DMS53 (cell line): ENCODE data around the gene IBA57.

Experiments used
- DNase-seq: peaks from one replicate; lab custom pipeline; 2025; lab: John Stamatoyannopoulos, UW

IBA57 gene

DNA sequence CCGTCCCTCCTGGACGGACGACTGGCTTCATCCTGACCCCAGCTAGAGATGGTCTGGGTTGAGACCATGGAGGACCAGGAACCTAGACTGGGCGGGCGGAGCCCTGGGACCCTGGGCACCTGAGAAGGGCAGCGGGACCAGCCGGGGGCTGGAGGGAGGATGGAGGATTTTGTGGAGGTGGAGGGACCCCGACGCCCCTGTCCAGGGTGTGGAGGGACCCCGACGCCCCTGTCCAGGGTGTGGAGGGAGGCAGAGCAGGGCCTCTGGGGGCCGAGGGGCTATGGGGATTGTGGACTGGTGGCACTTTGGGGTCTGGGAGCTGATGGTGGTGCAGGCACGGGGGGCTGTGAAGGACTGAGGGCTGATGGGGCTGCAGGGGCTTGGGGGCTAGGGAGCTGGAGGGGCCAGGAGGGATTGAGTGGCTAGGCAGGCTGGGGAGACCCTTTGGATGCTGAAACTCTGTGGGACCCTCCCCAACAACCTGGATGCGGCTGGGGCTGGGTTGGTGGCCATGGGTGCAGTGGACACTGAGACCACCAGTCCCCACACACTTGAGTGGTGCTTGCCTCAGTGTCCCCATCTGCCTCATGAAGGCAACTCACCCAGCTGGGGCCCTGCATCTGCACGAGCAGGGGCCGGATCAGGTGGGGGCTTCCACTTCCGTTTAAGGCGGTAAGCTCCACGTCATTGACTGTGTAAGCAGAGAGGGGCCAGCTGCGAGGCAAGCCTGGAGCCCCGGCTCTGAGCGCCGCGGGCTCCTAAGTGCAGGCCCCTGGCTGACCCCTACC, 8.5 kb upstream of the IBA57 start:
- DNase-seq = no peak

DNA sequence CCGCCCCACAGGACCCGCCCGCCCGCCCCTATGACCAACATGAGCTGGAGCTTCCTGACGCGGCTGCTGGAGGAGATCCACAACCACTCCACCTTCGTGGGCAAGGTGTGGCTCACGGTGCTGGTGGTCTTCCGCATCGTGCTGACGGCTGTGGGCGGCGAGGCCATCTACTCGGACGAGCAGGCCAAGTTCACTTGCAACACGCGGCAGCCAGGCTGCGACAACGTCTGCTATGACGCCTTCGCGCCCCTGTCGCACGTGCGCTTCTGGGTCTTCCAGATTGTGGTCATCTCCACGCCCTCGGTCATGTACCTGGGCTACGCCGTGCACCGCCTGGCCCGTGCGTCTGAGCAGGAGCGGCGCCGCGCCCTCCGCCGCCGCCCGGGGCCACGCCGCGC, 7.9 kb upstream of the IBA57 start:
- no peak for DNase-seq

DNA sequence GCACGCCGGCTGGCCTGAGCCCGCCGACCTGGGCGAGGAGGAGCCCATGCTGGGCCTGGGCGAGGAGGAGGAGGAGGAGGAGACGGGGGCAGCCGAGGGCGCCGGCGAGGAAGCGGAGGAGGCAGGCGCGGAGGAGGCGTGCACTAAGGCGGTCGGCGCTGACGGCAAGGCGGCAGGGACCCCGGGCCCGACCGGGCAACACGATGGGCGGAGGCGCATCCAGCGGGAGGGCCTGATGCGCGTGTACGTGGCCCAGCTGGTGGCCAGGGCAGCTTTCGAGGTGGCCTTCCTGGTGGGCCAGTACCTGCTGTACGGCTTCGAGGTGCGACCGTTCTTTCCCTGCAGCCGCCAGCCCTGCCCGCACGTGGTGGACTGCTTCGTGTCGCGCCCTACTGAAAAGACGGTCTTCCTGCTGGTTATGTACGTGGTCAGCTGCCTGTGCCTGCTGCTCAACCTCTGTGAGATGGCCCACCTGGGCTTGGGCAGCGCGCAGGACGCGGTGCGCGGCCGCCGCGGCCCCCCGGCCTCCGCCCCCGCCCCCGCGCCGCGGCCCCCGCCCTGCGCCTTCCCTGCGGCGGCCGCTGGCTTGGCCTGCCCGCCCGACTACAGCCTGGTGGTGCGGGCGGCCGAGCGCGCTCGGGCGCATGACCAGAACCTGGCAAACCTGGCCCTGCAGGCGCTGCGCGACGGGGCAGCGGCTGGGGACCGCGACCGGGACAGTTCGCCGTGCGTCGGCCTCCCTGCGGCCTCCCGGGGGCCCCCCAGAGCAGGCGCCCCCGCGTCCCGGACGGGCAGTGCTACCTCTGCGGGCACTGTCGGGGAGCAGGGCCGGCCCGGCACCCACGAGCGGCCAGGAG, 7.2 kb upstream of the IBA57 start:
- no peak for DNase-seq

DNA sequence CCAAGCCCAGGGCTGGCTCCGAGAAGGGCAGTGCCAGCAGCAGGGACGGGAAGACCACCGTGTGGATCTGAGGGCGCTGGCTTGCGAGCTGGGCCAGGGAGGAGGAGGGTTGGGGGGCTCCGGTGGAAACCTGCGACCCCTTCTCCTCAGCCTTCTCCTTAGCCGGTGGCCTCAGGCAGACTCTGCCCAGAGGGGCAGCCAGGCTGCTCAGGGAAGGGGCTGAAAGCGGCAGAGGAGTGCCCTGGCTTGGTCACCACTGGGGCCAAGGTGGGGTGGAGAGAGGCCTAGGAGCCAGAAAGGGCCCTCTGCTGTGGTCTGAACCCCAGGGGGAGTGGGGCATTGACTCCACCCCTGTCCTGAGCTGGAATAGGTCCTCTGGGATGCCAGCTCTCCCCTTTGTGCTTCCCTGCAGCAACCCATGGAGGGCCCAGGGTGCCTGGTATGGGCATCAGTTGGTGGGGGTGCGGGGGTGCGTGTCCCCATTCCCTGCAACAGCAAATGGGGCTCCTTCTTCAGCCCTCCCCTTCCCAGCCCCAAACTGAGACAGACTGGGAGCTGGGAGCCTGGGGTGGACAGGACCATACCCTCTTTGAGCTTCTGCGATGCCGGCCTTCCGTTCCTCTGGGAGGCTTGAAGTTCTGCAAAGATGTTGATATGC, 6.5 kb upstream of the IBA57 start:
- no peak for DNase-seq

DNA sequence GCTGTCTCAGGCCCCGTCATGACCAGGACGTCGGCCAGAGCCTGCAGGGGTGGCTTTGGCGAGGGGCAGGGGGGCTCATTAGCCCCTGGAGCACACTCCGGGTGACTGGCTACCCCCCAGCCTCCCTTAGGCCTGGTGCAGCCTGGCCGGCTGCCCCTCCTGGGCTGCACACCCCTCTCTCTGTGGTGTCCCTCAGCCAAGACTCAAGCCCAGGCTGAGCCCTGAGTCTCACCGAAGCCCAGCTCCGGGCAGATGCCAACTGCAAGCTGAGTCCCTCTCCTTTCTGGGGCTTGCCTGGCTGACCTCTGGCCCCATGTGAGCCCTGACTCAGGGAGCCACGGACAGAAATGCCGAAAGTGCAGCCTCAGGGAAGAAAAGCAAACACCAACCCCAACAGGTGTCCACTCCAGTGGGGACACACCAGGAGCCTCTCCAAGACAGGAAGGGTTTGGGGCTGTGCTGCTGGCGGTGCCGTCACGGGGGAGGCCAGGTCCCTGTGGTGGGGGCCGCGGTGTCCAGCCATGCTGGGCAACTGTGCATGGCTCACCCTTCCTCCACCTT, 5.3 kb upstream of the IBA57 start:
- no peak for DNase-seq

DNA sequence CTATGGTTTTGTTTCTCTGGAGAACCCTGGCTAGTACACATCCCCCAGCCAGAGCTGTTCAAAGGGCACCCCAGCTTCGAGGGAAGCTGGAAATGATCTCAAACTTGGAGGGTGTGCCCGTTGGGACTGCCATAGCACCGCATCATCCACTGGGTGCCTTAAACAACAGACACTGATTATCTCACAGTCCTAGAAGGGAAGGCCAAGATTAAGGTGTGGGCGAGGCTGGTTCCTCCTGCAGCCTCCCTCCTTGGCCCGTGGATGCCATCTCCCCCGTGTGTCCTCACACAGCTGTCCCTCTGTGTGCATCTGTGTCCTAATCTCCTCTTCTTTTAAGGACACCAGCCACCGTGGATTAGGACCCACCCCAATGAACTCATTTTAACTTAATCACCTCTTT, 4.2 kb upstream of the IBA57 start:
- no peak for DNase-seq

DNA sequence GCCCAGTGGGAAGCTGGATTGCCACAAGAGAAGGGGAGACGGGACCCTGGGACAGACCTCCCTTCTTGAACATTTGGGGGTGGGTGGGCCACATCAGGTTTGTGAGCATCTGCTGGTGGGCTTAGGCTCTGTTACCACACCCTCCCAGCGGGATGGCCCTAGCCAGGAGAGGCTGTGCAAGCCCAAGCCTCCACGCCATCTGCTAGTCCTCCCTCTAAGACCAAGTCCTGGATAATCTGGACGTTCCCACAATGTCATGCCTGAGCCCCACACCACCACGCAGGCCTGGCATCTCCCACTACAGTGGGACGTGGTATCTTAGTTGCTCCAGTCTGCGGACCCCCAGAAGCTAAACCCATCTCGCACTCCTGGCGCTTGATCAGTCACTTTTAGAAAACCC, 3.7 kb upstream of the IBA57 start:
- DNase-seq = no peak

DNA sequence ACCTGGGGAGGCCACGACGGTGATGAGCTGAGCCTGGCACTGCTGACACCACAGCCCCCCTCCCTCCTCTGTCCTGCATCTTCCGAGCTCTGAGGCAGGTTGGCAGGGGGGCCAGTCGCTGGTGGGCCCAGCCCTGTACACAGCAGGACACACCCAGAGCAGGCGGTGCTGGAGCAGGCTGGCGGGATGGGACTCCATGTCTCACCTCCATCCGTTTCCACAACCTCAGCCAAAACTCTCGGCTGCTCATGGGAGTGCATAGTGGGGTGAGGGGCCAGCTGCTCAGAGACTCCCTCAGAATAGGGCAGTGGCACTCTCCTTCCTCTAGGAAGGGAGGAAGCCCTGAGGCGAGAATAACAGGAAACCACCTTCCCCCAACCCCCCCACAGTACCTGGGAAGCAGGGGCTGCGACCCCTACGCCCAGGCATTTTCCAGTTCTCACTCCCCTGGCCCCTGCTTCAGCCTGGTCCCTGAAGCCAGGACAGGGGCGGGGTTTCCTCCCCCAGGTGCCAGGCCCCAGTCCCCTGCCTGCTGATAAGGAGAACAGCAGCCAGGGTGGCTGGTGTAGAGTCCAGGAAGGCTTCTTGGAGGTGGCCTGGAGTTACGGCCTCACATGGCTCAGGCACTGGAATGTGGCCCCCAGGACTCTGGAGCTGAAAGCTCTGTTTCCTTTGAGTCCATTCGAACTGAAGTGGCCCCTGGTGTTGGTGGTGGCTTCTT, 3.2 kb upstream of the IBA57 start:
- DNase-seq = no peak

DNA sequence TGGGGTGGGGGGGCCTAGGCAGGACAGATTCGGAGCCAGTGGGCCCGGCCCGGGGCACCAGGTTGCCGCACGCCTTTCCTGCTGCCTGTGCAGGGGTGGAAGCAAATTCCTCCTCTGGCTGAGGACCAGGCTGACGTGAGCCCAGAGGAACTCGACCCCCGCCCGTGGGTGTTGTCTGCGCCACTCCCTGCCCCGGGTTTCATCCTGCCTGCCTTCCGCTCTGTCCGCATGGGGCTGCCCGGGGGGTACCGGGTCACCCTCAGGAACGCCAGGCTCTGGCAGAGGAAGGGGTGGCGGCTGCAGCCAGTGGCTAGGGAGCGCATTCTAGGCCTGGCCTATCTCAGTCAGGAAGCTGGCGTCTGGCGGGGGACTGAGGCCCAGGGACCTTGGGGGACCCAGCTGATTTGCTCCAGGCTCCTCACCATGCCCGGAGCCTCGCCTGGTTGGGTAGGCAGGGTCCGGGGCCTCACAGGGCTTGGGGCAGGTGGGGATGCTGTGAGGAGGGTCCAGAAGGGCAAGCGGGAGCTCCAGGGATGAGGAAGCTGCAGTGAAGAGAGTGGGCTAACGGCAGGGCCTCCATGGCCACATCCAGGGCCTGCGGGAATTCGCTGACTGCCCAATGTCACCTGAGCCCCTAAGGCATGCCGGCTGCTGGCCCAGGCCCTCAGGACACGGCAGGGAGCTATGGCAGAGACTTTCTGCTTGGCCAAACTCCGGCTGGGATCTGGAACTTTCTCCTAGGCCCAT, 2.4 kb upstream of the IBA57 start:
- DNase-seq = no peak

DNA sequence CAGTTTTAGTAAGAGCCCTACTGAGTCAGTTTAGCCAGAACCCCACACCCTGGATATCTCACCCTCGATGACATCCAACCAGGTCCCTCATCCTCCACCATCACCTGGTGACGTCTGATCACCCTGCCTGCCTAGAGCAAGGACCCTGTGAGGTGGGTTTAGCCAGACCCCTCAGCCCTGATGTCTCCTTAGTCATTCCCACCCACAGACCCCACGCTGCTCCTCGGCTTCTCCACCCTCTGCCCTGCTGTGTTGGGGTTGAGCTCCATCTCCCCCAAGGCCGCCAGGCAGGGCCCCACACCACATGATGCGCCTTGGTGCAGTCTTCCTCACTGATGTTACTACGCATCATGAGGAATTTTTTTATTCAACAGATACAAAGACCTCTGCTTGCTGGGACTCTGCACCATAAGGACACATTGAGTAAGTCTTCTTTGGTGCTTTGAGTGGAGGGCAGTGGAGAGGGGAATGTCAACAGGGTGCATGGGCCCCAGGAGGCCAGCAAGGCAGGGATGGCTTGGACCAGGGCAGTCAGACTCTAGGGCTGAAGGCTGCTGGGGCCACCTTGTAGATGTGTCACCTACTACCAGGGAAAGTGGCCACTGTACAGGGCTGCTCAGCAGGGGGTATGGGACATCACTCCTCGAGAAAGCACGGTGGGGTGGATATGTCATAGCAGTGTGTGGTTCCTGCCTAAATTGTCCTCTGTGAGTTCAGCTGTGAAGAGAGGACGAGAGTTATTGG, 1.7 kb upstream of the IBA57 start:
- no peak for DNase-seq

DNA sequence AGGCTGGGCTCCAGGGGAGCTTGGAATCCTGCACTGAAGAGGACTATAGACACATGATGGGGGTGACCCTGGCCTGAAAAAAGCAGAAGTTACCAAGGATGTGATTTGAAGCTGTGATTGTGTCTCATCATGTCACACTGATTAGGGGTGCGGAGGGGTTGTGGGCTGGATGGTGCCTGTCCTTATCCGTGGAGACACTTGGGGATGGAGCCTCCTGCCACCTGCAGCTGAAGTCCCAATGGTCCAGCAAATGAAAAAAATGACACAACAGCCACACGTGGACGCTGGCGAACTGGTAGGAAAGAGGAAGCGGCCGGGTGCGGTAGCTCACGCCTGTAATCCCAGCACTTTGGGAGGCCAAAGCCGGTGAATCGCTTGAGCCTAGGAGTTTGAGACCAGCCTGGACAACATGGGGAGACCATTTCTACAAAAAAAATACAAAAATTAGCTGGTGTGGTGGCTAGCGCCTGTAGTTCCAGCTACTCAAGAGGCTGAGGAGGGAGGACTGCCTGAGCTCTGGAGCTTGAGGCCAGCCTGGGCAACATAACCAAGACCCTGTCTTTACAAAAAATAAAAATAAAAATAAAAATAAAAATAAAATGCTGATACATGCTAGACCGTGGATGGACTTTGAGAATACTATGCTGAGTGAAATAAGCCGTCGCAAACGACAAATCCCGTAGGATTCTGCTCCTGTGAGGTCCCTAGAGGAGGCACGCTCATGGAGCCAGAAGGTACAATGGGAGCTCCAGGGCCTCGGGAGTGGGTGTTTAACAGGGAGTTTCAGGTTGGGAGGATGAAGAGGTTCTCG, 838 bp upstream of the IBA57 start:
- DNase-seq = peak; percentile 53

DNA sequence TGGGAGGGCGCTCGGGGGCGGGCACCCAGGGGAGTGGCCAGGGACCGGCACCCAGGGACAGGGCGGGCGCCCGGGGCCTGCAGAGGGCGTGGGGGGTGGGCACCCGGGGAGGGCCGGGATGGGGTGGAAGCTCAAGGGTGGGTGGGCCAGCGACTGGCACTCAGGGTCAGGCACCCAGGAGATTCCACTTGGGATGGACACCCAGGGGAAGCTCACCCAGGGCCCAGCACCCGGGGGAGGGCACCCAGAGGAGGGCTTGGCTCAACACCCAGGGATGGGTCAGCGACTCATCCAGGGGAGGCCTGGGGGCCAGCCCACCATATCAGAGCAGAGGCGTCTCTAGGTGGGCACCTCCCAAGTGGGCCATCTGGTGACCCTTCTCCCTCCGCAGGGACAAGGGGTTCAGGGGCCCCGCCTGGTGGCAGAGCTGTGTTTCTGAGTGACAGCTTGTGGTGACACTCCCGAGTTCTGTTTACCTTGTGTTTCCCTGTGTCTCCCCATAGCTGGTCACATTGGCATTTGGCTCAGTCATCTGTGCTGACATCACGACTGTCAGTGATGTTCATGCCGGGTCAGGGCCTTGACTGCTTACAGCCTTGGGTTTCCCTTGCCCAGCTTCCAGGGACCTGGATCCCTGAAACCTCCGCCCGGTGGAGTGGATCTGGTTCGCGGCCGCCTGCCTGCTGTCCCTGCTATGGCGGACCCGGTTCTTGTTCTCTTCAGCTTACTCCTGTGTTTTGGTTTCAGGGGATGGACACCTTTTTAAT, 749 bp downstream of the IBA57 start:
- peak; percentile 92 for DNase-seq

DNA sequence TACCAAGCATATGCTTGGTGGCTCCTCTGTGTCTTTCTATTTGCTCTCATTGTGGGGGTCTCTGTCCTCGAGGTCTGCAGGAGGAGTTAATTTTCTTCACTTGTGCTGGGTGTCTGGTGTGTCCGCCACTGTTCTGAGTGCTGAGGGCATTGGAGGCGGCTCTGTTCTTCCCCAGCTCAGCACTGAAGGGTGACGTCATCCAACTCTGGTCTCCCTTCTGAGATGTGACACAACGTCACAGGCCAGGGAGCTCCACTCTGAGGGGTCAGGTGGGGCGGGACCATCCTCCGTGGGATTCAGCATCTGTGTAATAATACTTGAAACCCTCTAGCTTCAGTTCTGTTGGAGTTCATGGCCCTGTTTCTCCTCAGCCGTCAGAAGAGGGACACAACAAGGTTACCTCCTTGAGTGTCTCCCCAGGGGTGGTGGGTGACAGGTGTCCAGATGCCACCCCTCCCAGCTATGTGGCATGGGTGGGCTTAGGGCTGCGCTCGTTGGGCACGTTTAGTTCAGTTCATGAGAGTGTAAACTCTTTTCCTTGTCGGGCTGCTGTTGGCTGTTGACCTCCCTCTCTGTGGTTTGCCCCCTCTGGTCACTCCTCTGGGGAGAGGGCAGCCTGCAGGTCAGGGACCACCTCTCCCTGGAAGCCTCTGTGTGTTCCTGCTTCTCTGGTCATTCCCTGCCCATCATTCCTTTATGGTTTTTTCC, 3.1 kb downstream of the IBA57 start:
- DNase-seq = no peak

DNA sequence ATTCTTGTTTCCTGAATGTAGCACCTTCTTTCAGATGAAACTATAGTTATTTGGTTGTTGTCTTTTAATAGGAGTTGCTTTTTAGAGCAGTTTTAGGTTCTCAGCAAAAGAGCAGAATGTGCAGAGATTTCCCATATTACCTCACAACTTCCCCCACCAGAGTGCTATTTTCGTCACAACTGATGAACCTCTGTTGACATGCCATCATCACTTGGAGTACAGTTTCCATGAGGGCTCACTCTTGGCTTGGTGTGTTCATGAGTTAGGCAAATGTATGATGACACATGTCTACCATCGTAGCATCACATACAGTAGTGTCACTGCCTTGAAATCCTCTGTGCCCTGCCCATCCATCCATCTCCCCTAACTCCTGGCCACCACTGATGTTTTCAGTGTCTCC, 3.7 kb downstream of the IBA57 start:
- no peak for DNase-seq

DNA sequence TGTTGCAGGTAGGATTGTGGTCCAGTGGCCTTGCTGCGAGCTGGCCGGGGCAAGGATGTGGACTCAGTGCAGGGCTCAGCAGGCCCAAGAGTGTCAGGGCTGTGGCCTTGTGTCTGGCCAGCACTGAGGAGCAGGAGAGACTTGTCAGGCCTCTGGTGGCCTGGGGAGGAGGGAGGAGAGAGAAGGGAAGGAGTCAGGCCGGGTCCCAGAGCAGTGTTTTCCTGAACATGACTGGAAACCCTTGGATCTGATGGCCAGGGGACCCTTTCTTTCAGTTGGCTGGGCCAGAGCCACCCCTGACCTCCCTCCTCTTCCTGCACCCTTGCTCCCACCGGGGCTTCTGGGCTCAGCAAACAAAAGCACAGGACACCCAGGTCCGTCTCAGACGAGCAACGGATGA, 5.1 kb downstream of the IBA57 start:
- DNase-seq = no peak

DNA sequence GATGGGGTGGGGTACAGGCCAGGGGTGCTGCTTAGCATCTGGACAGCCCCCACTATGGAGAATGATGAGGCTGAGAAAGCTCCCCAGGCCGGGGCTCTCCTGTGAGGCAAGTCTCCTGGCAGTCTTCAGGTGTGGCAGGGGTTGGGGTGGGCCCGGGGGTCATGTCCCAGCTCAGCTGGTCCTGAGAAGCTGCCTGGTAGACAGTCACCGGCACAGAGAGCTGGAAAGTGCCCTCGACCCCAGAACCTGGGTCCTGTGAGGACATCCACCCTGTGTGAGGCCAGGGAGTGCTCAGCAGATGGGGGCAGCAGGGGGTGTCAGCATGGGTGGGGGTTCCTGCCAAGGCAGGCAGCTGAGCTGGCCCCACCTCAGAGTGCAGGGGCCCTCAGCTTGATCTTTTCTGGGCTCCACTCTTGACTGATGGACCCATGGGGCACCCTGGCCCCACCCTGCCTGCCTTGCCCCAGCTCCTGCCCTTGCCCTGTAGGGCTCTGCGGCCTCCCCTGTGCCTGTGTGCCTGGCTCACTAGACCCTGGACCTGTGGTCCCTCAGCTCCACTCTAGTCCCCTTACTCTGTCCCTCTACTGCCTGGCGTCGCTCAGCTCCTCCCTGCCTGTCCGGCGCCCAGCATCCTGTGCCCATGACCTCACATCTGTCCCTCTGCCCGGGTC, 5.8 kb downstream of the IBA57 start:
- no peak for DNase-seq
